Measurements from ENCODE around the gene RAB11FIP3.
"Not testable (repeated sequence)": the region's sequence is repeated elsewhere in the genome, so short reads cannot be mapped to it uniquely, and the experiment has no call there.

RAB11FIP3 gene

DNA sequence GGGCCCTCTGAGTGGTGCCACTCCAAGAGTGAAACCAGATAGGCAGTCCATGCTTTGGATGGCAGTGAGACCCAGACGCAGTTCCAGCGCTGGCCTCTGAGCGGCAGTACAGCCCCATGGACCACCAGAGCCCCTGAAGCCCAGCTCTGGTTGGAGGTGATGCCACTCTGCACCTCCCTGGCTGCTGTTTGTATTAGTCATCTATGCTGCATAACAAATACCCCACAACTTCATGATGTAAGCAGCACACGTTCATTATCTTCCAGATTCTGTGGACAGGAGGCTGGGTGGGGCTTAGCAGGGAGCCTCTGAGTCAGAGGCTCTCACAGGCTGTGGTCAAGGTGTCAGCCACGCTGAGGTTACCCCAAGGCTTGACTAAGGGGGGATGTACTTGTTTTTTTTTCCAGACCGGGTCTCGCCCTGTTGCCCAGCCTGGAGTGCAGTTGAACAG, 33.5 kb upstream of the RAB11FIP3 start:
- DNase-seq (ENCODE audit: low read depth), result peak; percentile 17

DNA sequence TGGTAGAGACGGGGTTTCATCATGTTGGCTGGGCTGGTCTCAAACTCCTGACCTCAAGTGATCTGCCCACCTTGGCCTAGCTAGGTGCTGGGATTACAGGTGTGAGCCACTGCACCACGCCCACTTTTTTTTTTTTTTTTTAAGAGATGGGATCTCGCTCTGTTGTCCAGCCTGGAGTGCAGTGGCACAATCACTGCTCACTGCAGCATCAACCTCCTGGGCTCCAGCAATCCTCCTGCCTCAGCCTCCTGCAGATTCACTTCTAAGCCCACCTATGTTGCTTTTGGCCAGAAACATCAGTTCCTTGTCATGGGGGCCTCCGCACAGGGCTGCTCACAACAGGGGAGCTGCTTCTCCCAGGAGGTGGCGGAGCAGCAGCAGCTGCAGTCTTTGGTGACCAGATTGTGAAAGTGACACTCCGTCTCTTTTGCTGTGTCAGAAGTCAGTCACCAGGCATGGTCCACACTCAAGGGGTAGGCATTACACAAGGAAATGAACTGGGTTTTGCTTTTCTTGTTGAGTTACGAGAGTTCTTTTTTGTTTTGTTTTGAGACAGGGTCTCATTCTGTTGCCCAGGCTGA, 32.9 kb upstream of the RAB11FIP3 start:
- DNase-seq (ENCODE audit: low read depth), result no peak

DNA sequence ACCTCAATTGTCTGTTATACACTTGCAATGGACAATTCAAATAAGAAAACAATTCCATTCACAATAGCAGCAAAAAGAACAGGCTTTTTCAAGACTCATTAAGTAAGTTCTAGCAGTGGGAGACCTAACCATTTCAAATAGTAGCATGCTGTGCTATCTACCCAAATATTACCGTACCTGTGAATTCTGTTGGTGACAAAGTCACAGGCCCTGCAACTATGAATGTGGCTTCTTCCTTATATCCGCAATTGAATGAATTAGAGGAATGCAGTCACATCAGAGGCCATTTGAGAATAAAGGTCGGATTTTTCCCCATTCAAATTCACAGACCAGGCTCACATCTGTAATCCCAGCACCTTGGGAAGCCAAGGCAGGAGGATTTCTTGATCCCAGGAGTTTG, 29.2 kb upstream of the RAB11FIP3 start:
- no peak for DNase-seq (ENCODE audit: low read depth)

DNA sequence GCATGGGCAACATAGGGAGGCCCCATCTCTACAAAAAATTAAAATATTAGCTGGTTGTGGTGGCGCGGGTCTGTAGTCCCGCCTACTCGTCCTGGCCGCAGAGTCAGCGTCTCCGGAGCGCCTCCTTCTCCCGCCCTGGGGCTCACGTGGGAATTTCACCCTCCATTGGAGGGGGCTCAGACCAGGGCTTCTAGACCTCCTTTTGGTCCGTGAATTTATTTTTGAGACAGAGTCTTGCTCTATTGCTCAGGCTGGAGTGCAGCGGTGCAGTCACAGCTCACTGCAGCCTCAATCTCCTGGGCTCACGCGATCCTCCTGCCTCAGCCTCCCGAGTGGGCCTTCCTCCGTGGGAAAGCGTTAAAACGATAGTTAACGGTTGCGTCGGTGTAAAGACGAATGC, 28.8 kb upstream of the RAB11FIP3 start:
- no peak for DNase-seq (ENCODE audit: low read depth)

DNA sequence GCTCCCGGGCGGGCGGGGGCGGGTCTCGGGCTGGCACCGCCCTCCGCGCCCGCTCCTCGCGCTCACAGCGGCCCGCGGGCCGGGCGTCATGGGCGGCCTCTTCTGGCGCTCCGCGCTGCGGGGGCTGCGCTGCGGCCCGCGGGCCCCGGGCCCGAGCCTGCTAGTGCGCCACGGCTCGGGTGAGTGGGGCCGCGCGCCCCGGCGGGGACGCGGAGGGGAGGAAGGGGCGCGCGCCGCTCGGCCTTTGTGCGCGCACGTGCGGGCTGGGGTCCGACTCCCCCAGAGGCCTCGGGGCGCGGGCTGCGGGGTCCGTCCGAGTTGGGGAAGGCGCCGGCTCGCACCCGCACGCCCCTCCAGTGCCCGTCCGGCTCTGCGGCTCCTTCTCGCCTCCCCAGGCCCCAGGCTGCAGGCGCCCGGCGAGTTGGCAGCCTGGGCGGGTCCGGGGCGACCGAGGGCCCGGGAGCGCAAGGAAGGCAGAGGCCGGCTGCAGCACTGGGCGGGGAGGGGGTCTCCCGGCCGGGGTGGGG, 28.3 kb upstream of the RAB11FIP3 start, which contains the start of gene NME4:
Gene NME4 (plus strand): TSS at position 65 of the 527 bp plus-strand sequence. CDS start 24 bp downstream, at position 89.
- DNase-seq (ENCODE audit: low read depth), result no peak

DNA sequence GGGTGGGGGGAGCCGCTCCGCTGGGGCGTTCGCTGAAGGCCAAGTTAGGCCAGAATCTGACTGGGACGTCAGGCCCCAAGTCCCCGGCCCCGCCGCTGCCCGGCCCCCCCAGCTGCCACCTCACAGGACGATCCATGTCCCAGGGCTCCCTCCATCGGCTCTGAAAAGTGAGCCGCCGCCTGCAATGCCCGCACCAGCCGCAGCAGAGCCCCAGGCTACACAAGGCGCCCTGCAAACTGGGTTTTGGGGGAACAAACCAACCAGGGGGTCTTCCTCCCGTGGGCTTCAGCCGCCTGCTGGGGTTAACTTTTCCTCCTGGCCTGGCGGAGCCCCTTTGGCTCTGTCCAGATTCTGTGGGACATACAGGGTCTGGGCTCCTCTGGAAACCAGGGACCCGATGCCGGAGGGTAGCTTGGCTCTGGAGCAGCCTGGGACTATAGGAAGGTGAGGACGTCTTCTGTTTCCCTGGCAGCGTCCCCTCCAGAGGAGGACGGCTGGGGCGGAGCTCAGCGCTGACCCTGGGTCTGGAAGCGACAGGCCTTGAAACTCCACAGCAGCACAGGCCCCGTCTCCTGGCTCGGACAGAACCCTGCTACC, 27.6 kb upstream of the RAB11FIP3 start:
- no peak for DNase-seq (ENCODE audit: low read depth)

DNA sequence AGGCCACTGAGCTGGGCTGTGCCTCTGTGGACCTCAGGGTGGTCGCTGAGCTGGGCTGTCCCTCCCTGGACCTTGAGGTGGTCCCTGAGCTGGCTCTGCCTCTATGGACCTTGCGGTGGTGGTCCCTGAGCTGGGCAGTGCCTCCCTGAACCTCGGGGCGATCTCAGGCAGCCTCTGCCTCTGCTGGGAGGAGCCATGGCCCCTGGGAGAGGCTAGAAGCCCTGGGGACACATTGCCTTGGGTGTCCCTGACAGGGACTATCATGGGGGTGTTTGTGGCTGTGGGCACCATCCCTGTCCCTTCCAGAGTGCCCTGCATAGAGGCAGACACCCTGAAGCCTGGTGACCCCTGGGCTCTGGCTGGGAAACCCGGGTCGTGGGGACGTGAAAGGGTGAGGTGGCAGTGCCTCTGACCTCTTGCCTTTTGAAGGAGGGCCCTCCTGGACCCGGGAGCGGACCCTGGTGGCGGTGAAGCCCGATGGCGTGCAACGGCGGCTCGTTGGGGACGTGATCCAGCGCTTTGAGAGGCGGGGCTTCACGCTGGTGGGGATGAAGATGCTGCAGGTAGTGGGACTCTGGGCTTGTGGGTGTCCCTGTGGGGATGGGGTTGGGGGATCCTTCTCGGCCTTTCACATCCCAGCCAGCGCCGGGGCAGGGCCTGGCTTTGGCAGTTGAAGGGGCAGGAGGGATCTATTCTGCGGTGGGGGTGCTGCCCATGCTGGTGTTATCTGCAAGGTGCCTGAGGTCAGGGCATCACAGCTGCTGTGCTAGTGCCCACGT, 26.7 kb upstream of the RAB11FIP3 start:
- DNase-seq (ENCODE audit: low read depth), result no peak

DNA sequence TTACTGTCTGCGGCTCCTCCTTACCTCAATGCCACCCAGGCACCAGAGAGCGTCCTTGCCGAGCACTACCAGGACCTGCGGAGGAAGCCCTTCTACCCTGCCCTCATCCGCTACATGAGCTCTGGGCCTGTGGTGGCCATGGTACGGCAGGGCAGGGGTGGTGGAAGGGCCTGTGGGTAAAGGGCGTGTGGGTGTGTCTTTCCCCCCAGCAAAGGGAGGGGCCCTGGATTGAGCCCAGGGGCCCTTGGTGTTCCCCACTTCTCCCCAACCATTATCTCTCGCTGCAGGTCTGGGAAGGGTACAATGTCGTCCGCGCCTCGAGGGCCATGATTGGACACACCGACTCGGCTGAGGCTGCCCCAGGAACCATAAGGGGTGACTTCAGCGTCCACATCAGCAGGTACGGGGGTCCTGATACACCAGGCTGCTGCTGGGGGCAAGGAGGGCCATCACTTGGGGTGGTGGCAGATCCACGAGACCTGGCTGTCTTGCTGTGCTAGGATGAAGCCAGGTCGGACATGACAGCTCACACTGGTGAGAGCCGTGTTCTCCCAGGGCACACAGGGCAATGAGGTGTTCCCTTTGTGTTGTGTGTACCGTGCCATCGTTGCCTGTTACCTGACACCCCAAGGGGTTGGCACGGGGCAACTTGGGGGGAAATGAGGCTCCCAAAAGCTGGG, 26.0 kb upstream of the RAB11FIP3 start:
- no peak for DNase-seq (ENCODE audit: low read depth)

DNA sequence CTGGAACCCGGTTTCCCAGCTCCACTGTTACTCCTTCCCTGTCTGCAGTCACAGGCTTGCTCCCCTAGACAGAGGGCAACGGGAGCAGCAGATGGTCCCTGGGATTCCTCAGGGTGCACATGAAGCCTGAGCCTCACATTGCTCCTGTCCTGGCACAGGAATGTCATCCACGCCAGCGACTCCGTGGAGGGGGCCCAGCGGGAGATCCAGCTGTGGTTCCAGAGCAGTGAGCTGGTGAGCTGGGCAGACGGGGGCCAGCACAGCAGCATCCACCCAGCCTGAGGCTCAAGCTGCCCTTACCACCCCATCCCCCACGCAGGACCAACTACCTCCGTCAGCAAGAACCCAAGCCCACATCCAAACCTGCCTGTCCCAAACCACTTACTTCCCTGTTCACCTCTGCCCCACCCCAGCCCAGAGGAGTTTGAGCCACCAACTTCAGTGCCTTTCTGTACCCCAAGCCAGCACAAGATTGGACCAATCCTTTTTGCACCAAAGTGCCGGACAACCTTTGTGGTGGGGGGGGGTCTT, 25.3 kb upstream of the RAB11FIP3 start:
- no peak for DNase-seq (ENCODE audit: low read depth)

DNA sequence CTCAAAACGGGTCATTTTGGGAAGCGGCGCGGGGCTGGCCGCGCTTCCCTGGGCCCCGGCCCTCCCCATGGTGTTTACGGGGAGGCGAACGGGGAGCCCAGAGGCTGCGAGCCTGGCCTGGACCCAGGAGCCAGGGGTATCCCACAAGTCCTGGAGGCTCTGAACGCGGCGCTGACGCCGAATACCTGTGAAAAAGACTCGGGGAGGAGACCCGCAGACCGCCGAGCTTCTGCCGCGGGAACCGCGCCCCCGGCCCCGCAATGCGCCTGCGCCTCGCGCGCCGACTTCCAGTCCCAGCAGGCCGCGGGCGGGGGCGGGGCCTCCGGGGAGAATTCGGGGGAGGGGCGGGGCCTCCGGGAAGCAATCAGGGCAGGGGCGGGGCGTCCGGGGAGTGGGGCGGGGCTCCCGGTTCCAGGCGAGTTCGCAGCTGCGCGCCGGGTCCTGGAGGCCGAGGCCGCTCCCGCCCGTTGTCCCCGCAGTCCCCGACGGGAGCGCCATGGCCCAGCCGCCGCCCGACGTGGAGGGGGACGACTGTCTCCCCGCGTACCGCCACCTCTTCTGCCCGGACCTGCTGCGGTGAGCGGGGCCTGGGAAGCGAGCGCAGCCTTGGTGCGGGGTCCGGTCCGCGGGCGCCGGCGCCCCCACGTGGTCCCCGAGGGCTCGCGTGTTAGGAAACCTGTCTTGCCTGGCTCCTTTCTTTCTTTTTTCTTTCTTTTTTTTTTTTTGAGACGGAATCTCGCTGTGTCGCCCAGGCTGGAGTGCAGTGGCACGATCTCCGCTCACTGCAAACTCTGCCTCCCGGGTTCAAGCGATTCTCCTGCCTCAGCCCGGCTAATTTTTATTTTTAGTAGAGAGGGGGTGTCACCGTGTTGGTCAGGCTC, 23.7 kb upstream of the RAB11FIP3 start, which contains the start of gene DECR2:
Gene DECR2 (plus strand): TSS at position 418 of the 881 bp plus-strand sequence. CDS start 79 bp downstream, at position 497.
- no peak for DNase-seq (ENCODE audit: low read depth)

DNA sequence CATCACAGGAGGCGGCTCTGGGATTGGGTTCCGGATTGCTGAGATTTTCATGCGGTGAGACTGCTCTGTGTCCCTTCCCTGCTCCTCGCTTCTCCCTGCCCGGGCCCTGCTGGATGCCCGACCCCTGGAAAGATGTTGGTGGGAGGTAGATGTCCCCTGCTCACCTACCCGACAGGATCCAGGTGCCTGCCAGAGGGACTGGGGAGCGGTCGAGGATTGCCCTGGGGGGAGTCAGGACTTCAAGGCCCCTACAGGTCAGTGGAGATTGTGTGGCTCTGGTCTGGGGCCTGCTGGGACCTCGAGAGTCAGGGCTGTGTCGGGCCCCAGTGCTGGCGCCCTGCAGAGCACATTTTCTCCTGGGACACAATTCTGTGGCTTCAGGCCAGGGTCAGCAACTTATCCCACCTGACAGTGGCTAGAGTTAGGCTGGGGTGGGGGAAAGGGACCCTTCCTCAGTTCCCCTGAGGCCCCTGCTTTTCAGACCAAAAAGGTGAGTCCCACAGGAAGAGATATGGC, 20.4 kb upstream of the RAB11FIP3 start:
- no peak for DNase-seq (ENCODE audit: low read depth)

DNA sequence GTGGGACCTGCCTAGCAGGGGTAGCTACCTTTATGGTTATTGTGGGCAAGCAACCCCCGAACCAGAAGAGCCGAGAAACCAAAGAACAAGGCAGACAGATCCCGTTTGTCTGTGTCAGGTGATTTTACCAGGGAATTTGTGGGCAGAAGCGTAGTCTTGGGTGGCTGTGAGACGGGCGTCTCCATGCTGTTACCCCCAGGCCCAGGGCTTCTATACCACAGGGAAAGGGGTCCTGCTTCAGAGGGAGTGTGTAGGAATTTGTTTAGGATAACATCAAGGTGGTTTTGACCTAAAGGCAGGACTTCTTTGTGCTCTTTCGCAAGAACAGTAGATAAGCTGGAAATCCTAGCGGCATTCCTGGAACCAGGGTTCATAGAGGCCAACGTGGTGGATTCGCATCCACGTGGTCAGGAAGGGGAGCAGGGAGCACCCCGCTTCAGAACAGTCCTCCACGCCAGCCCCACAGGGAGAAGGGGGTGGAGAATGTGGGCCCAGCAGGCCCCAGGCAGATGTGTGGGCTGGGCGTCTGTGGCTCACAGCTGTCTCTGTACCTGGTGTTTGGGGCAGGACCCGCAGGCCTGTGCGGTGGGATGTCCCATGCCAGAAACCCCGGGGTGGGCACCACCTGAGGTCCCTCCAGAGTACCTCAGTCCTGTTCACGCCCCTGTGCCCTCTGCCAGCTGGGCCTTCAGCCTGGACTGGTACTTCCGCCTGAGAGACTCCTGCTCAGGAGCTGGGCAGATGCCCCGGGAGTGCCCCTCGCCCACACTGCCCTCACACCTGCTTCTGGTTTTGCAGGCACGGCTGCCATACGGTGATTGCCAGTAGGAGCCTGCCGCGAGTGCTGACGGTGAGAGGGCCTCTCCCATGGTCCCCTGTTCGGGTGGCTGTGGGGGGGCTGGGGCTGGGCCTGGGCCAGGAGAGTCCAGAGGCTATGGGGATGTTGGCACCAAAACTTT, 19.6 kb upstream of the RAB11FIP3 start:
- DNase-seq (ENCODE audit: low read depth), result no peak

DNA sequence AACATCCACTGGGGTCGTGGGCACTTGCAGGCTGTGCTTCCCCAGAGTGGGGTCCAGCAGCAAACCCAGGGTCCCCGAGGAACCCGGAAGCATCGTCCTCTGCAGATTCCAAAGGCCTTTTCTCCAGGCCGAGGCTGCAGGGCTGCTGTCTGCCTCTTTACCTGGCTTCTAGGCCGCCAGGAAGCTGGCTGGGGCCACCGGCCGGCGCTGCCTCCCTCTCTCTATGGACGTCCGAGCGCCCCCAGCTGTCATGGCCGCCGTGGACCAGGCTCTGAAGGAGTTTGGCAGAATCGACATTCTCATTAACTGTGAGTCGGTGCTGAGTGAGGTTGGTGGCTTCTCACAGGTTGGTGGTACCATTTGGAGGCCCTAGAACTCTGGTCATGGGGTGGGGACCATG, 18.2 kb upstream of the RAB11FIP3 start:
- no peak for DNase-seq (ENCODE audit: low read depth)

DNA sequence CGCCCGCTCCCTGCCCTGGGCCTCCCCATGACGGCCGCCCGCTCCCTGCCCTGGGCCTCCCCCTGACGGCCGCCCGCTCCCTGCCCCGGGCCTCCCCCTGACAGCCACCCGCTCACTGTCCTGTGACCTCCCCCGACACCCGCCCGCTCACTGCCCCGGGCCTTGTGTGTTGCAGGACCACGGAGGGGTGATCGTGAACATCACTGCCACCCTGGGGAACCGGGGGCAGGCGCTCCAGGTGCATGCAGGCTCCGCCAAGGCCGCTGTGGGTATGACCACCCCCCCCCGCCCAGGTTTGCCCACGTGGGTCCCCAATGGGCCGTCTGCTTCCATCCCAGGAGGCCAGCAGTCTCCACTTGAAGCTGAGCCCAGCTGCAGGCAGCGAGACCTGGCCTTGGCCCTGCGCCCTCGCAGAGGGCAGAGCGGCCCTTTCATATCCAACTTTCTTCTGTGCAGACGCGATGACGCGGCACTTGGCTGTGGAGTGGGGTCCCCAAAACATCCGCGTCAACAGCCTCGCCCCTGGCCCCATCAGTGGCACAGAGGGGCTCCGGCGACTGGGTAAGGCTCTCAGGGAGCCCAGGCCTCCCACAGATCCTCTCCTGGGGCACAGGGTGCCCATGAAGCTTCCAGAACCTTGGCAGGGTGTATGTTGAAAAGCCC, 14.8 kb upstream of the RAB11FIP3 start:
- DNase-seq (ENCODE audit: low read depth), result no peak

DNA sequence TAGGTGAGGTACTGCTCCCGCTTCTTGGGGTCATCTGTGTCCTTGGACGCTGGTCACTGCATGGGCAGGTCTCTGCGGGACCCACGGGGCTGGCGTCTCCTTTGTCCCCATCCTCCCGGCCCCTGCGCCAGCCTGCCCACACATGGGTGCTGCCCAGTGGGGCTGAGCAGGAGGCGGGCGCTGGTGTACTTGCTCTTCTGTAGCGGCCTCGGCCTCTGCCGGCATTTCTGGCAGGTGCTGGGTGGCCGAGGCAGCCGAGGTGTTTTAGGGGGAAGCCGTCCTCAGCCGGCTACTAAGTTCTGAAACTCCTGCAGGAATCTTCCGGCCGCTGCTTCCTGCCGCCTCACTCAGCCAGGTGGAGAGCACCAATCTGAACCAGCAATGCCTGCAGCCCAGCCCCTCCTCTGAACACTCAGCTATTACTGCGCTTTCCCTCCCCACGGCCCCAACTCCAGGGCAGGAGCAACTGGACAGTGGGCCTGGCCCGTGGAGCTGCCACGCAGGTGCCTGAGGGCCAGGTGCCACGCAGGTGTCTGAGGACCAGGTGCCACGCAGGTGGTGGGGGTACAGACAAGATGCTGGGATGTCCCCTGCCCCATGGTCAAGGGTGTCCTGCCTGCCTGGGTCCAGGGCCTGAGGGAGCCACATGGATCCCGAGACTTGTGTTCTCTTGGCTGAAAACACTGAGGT, 13.7 kb upstream of the RAB11FIP3 start:
- no peak for DNase-seq (ENCODE audit: low read depth)

DNA sequence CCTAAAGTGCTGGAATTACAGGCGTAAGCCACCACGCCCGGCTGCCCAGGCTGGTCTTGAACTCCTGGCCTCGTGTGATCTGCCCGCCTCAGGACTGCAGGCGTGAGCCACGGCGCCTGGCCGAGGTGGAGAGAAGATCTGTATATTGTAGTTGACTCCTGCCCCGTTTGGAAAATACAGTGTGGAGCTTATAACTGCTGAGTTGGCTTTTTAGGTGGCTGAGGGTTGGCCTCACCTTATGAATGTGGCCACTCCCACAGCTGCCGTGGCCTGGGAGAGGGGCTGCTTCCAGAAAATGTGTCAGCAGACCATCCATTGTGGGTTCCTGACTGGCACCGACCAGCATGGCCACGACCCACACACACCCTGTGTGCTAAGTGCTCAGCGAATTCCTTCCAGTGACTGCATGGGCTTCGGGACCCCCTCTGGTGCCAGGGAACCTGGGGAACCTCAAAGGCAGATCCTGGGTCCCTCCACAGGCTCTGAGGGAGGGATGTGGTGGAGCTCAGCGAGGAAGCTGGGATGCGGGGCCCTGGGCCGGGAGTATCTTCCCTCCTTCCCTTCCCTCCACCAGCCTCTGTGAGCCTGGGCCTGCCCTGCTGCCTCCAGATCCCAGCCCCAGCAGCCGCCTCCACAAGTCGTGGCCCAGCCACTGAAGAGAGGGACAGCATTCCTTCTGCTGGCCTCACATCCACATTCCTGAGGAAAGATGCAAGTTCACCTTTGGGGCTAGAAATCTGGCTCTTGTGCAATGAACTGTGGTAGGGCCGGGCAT, 10.9 kb upstream of the RAB11FIP3 start:
- DNase-seq (ENCODE audit: low read depth), result no peak

DNA sequence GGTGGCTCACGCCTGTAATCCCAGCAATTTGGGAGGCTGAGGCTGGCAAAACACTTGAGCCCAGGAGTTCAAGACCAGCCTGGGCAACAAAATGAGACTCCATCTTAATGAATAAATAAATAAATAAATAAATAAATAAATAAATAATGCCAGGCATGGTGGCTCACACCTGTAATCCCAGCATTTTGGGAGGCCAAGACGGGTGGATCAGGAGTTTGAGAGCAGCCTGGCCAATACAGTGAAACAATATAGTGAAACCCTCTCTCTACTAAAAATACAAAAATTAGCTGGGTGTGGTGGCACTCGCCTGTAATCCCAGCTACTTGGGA, 10.3 kb upstream of the RAB11FIP3 start:
- not testable (repeated sequence) for DNase-seq (ENCODE audit: low read depth)

DNA sequence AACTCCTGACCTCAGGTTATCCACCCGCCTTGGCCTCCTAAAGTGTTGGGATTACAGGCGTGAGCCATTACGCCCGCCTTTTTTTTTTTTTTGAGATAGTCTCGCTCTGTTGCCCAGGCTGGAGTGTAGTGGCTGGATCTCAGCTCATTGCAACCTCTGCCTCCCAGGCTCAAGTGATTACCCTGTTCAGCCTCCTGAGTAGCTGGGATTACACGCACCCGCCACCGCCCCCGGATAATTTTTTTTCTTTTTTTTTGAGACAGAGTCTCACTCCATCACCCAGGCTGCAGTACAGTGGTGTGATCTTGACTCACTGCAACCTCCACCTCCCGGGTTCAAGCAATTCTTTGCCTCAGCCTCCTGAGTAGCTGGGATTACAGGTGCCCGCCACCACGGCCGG, 3.3 kb upstream of the RAB11FIP3 start:
- not testable (repeated sequence) for DNase-seq (ENCODE audit: low read depth)
